Activated T-helper 1 cell treated with anti-CD3 and anti-CD28 coated beads, Interleukin-12 subunit alpha, Interleukin-12 subunit beta, Interleukin-2, Interleukin-4 antibody, amounts not matched to agents 30 ng/mL and 10 ng/mL and 1 ng/mL, durations not matched to agents 14 hours and 24 hours and 36 hours (primary cell): ENCODE results near the gene NEK7. TPM values are rescaled to one million over a fixed set of nuclear protein-coding genes. Genes with fewer than 3 reads are reported as not detected.

Source experiments
- DNase-seq: peaks from one replicate; pipeline ENCODE4 v3.0.0; 2021; ENCODE audit warnings: low spot score
- H3K27ac Mint-ChIP-seq: one replicate; pipeline ENCODE4 v1.8.0; 2021; ENCODE audit warnings: mild to moderate bottlenecking, mixed read lengths
- H3K27me3 Mint-ChIP-seq: one replicate; pipeline ENCODE4 v1.8.0; 2022; ENCODE audit warnings: mild to moderate bottlenecking, moderate library complexity, mixed read lengths; ENCODE audit not compliant: insufficient read depth
- H3K36me3 Mint-ChIP-seq: one replicate; pipeline ENCODE4 v1.8.0; 2021; ENCODE audit warnings: low read depth, mixed read lengths
- H3K4me1 Mint-ChIP-seq: one replicate; pipeline ENCODE4 v1.8.0; 2021; ENCODE audit warnings: low read depth, mixed read lengths
- H3K4me3 Mint-ChIP-seq: one replicate; pipeline ENCODE4 v1.8.0; 2021; ENCODE audit warnings: mild to moderate bottlenecking, moderate library complexity, mixed read lengths
- H3K9me3 Mint-ChIP-seq: one replicate; pipeline ENCODE4 v1.8.0; 2021; ENCODE audit warnings: mixed read lengths
- intact Hi-C: fragments of 100-400 bp; cut with micrococcal nuclease; formaldehyde crosslinking; loops from one replicate; pipeline ENCODE4 v1.15.1; 2024
- total RNA-seq: library from RNA; stranded (reverse); gene quantifications from 2 replicates; pipeline ENCODE4 v1.2.3, GENCODE V29; 2022

NEK7 gene
- total RNA-seq, 1 donor from 2014 or later, result 71.8 TPM

GRCh38 chr1:198232378-198232777, 75.6 kb downstream of the NEK7 start:
- peaks cover 7% of the 10 kb centered on the region for H3K36me3 Mint-ChIP-seq
- intact Hi-C loops, result no loop called here

GRCh38 chr1:198232940-198233675, 76.3 kb downstream of the NEK7 start:
- intact Hi-C loops, result no loop called here
- no peak overlapping the region for H3K4me3 Mint-ChIP-seq

More at GRCh38 chr1:198232378-198232777, 75.6 kb downstream of the NEK7 start:
- DNase-seq, result no peak
- H3K4me3 Mint-ChIP-seq, result no peak overlapping the region
- H3K27ac Mint-ChIP-seq, result no peak overlapping the region
- H3K27me3 Mint-ChIP-seq, result no peaks in the 10 kb centered on the region
- no peaks in the 10 kb centered on the region for H3K9me3 Mint-ChIP-seq
- peaks cover 26% of the 10 kb centered on the region for H3K4me1 Mint-ChIP-seq

GRCh38 chr1:198234520-198235251, 77.9 kb downstream of the NEK7 start:
- Mint-ChIP-seq H3K27me3 (no peaks in the 10 kb centered on the region), H3K4me3 (no peak overlapping the region), H3K4me1 (peaks cover 26% of the 10 kb centered on the region), H3K27ac (no peak overlapping the region), H3K9me3 (no peaks in the 10 kb centered on the region), H3K36me3 (peaks cover 6% of the 10 kb centered on the region)
- intact Hi-C loops, result loop anchor here (2.0 kb wide), 1 partner anchor 78 kb away; the partner anchor contains the start of gene NEK7
- no peak for DNase-seq

More at GRCh38 chr1:198232940-198233675, 76.3 kb downstream of the NEK7 start:
- DNase-seq, result no peak
- no peaks in the 10 kb centered on the region for H3K27me3 Mint-ChIP-seq
- no peak overlapping the region for H3K27ac Mint-ChIP-seq
- H3K4me1 Mint-ChIP-seq, result peaks cover 26% of the 10 kb centered on the region
- H3K9me3 Mint-ChIP-seq, result no peaks in the 10 kb centered on the region
- H3K36me3 Mint-ChIP-seq, result peaks cover 7% of the 10 kb centered on the region

- no peak for DNase-seq
- Mint-ChIP-seq H3K4me1 (peaks cover 31% of the 10 kb centered on the region), H3K27me3 (no peaks in the 10 kb centered on the region), H3K4me3 (no peak overlapping the region), H3K36me3 (peaks cover 7% of the 10 kb centered on the region), H3K9me3 (no peaks in the 10 kb centered on the region), H3K27ac (no peak overlapping the region)
- intact Hi-C loops, result no loop called here
Measured at GRCh38 chr1:198238121-198238520, 81.3 kb downstream of the NEK7 start.

GRCh38 chr1:198241553-198241952, 84.8 kb downstream of the NEK7 start:
- H3K27ac Mint-ChIP-seq, result no peak overlapping the region
- no peak overlapping the region for H3K4me3 Mint-ChIP-seq
- no peaks in the 10 kb centered on the region for H3K9me3 Mint-ChIP-seq
- no peaks in the 10 kb centered on the region for H3K27me3 Mint-ChIP-seq
- H3K4me1 Mint-ChIP-seq, result peaks cover 11% of the 10 kb centered on the region
- peaks cover 7% of the 10 kb centered on the region for H3K36me3 Mint-ChIP-seq
- intact Hi-C loops, result no loop called here
- no peak for DNase-seq

- DNase-seq, result no peak
- H3K4me1 Mint-ChIP-seq, result peaks cover 11% of the 10 kb centered on the region
- no peak overlapping the region for H3K27ac Mint-ChIP-seq
- H3K36me3 Mint-ChIP-seq, result peaks cover 13% of the 10 kb centered on the region
- H3K27me3 Mint-ChIP-seq, result no peaks in the 10 kb centered on the region
- H3K4me3 Mint-ChIP-seq, result no peak overlapping the region
- peaks cover 3% of the 10 kb centered on the region for H3K9me3 Mint-ChIP-seq
- intact Hi-C loops, result no loop called here
Measured at GRCh38 chr1:198244772-198245171, 88.0 kb downstream of the NEK7 start.

GRCh38 chr1:198245379-198245778, 88.6 kb downstream of the NEK7 start:
- H3K36me3 Mint-ChIP-seq, result peaks cover 10% of the 10 kb centered on the region
- no peaks in the 10 kb centered on the region for H3K27me3 Mint-ChIP-seq
- H3K4me1 Mint-ChIP-seq, result peaks cover 11% of the 10 kb centered on the region
- H3K9me3 Mint-ChIP-seq, result peaks cover 3% of the 10 kb centered on the region
- no peak overlapping the region for H3K27ac Mint-ChIP-seq
- DNase-seq, result no peak
- intact Hi-C loops, result no loop called here
- no peak overlapping the region for H3K4me3 Mint-ChIP-seq

- Mint-ChIP-seq H3K9me3 (peaks cover 3% of the 10 kb centered on the region), H3K36me3 (peaks cover 10% of the 10 kb centered on the region), H3K4me3 (no peak overlapping the region), H3K27ac (no peak overlapping the region), H3K4me1 (peaks cover 10% of the 10 kb centered on the region), H3K27me3 (no peaks in the 10 kb centered on the region)
- intact Hi-C loops, result no loop called here
- DNase-seq, result no peak
Measured at GRCh38 chr1:198246337-198246736, 89.5 kb downstream of the NEK7 start.

- Mint-ChIP-seq H3K36me3 (peaks cover 10% of the 10 kb centered on the region), H3K27ac (no peak overlapping the region), H3K27me3 (no peaks in the 10 kb centered on the region), H3K4me1 (peaks cover 37% of the 10 kb centered on the region), H3K9me3 (peaks cover 4% of the 10 kb centered on the region), H3K4me3 (no peak overlapping the region)
- DNase-seq, result no peak
- intact Hi-C loops, result no loop called here
Measured at GRCh38 chr1:198253259-198253658, 96.5 kb downstream of the NEK7 start.

GRCh38 chr1:198253668-198254067, 96.9 kb downstream of the NEK7 start:
- intact Hi-C loops, result no loop called here
- H3K27me3 Mint-ChIP-seq, result no peaks in the 10 kb centered on the region
- DNase-seq, result no peak
- peaks cover 4% of the 10 kb centered on the region for H3K9me3 Mint-ChIP-seq
- peak overlapping the region; percentile 66 for H3K27ac Mint-ChIP-seq
- no peak overlapping the region for H3K4me3 Mint-ChIP-seq
- peaks cover 10% of the 10 kb centered on the region for H3K36me3 Mint-ChIP-seq
- peaks cover 40% of the 10 kb centered on the region for H3K4me1 Mint-ChIP-seq

- Mint-ChIP-seq H3K4me3 (no peak overlapping the region), H3K36me3 (peaks cover 10% of the 10 kb centered on the region), H3K4me1 (peaks cover 49% of the 10 kb centered on the region), H3K27ac (no peak overlapping the region), H3K9me3 (peaks cover 4% of the 10 kb centered on the region), H3K27me3 (no peaks in the 10 kb centered on the region)
- DNase-seq, result no peak
- intact Hi-C loops, result no loop called here
Measured at GRCh38 chr1:198254521-198254920, 97.7 kb downstream of the NEK7 start.

- no peak overlapping the region for H3K4me3 Mint-ChIP-seq
- H3K9me3 Mint-ChIP-seq, result peaks cover 4% of the 10 kb centered on the region
- intact Hi-C loops, result loop anchor here (5.0 kb wide), 2 partner anchors 367 to 427 kb away; no protein-coding TSS in a partner anchor
- peaks cover 10% of the 10 kb centered on the region for H3K36me3 Mint-ChIP-seq
- DNase-seq, result no peak
- H3K4me1 Mint-ChIP-seq, result peaks cover 53% of the 10 kb centered on the region
- H3K27ac Mint-ChIP-seq, result no peak overlapping the region
- no peaks in the 10 kb centered on the region for H3K27me3 Mint-ChIP-seq
Measured at GRCh38 chr1:198254948-198255347, 98.2 kb downstream of the NEK7 start.

GRCh38 chr1:198255784-198256183, 99.0 kb downstream of the NEK7 start:
- Mint-ChIP-seq H3K27ac (no peak overlapping the region), H3K4me3 (no peak overlapping the region), H3K4me1 (peaks cover 59% of the 10 kb centered on the region), H3K27me3 (no peaks in the 10 kb centered on the region), H3K9me3 (peaks cover 4% of the 10 kb centered on the region), H3K36me3 (peaks cover 14% of the 10 kb centered on the region)
- DNase-seq, result no peak
- intact Hi-C loops, result loop anchor here (5.0 kb wide), 2 partner anchors 367 to 427 kb away; no protein-coding TSS in a partner anchor
